C4-2B (cell line): ENCODE data around the gene IMPDH2.

ENCODE experiments used
- H3K27ac ChIP-seq: fragments of 450-650 bp; 2 replicates; pipeline ENCODE4 v1.5.1; 2017
- CTCF ChIP-seq: fragments of 450-650 bp; conservative IDR thresholded peaks from 2 replicates; pipeline ENCODE4 v1.5.1; 2017; ENCODE audit warnings: mild to moderate bottlenecking
- ZFX ChIP-seq: fragments of 450-650 bp; IDR thresholded peaks from 2 replicates; pipeline ENCODE4 v1.6.1; 2017

Gene IMPDH2

GRCh38 chr3:49017229-49017970 lies 11.8 kb downstream of the IMPDH2 start:
- H3K27ac ChIP-seq = peak overlapping the region; percentile 98
- TF ChIP-seq CTCF (no peak), ZFX (no peak)

GRCh38 chr3:49016414-49017228 lies 12.6 kb downstream of the IMPDH2 start:
- H3K27ac ChIP-seq = peak overlapping the region; percentile 98
- TF ChIP-seq ZFX = no peak
- TF ChIP-seq CTCF = no peak

- no peak overlapping the region for H3K27ac ChIP-seq
- TF ChIP-seq ZFX = no peak
Measured at GRCh38 chr3:49015765-49016164, 13.4 kb downstream of the IMPDH2 start.

- no peak overlapping the region for H3K27ac ChIP-seq
- TF ChIP-seq CTCF (no peak), ZFX (no peak)
Measured at GRCh38 chr3:49015072-49015471, 14.1 kb downstream of the IMPDH2 start.

- TF ChIP-seq CTCF (peak; percentile 74), ZFX (no peak)
- no peak overlapping the region for H3K27ac ChIP-seq
Measured at GRCh38 chr3:49013738-49014660, 15.2 kb downstream of the IMPDH2 start.

GRCh38 chr3:49013113-49013737 lies 16.0 kb downstream of the IMPDH2 start:
- H3K27ac ChIP-seq = no peak overlapping the region
- TF ChIP-seq CTCF (no peak), ZFX (no peak)

GRCh38 chr3:49012441-49013017 lies 16.7 kb downstream of the IMPDH2 start:
- TF ChIP-seq ZFX = no peak
- TF ChIP-seq CTCF = no peak
- H3K27ac ChIP-seq = peak overlapping the region; percentile 44
